GM21390 (cell line): ENCODE data around the gene ATP9B.
A peak's percentile ranks its signal among the peaks of the same experiment; 100 is the strongest.

Source experiments
- ATAC-seq: cut with Tn5 transposase; IDR thresholded peaks from one replicate; pipeline ENCODE4 v1.9.1; 2021; ENCODE audit not compliant: unreplicated experiment

ATP9B gene

GRCh38 chr18:79068937-79069716 is at the start of gene ATP9B:
Gene ATP9B, plus strand, starts transcription at chr18:79069394. Its CDS starts 17 bp downstream, at chr18:79069411.
- peak; percentile 85 for ATAC-seq

DNA sequence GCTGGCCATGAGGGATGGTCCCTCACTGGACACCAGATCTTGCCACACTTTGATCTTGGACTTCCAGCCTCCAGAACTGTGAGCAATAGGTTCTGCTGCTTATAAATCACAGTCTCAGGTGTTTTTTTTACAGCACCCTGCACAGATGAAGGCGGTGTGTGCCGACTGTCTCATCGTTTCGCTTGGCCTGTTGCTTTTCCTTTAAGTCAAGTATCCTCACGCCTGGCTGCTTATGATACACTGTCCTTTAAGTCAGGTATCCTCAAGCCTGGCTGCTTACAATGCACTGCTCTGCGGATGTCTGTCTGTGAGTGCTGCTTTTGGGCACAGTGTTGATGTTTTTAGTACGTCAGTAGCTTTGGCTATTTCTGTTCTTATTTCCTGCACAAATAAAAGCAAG is 49.3 kb upstream of the ATP9B start:
- ATAC-seq: no peak

- ATAC-seq: no peak
Observed at GRCh38 chr18:79022603-79023002, 46.6 kb upstream of the ATP9B start.

DNA sequence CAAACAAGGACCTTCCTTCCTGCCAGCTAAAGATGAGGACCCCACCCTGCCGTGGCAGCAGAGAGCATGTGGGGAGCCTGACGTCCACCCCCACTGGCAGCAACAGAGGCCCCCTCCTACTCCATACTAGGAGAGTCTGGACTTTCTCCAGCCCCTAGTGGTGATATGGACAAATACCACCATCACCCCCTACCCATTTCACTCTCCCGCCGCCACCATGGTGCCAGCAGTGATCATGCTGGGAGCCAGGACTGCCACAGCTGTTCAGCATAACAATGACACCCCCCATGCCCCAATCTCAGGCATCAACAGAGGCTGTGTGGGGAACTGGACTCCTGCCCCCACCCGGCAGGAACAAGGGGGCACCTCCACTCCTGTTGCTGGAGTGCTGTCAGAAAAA is 42.7 kb upstream of the ATP9B start:
- ATAC-seq: no peak

DNA sequence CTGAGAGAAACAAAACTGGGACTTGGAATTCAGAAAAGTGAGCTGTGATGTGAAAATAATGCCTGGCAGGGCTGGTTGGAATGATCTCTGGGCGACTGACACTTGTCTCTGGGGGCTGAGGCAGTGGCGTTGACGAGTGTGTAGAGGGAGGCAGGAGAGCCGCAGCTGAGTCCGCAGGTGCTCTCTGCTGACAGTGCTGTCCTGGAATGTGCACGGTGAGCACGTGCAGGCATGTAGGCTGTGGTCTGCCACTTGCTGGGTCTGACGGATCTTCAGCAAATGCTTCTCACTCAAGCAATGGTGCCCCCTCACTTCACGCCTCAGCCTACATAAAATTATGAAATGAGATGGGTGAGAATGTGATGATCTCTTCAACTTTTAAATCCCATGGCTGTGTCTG is 38.5 kb upstream of the ATP9B start:
- no peak for ATAC-seq

GRCh38 chr18:79042276-79042675 is 26.9 kb upstream of the ATP9B start:
- no peak for ATAC-seq

DNA sequence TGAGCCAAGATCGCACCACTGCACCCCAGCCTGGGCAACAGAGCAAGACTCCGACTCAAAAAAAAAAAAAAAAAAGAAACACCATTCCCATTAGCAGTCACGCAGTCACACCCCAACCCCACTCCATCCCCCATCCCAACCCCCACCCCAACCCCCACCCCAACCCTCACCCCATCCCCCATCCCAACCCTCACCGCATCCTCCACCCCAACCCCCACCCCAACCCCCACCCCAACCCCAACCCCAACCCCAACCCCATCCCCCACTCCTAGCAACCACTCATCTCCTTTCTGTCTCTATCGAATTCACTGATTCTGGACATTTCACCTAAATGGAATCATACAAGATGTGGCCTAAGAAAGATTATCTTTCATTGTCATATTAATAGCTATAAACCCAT is 25.9 kb upstream of the ATP9B start:
- no peak for ATAC-seq

- no peak for ATAC-seq
Observed at GRCh38 chr18:79046522-79046921, 22.7 kb upstream of the ATP9B start.

DNA sequence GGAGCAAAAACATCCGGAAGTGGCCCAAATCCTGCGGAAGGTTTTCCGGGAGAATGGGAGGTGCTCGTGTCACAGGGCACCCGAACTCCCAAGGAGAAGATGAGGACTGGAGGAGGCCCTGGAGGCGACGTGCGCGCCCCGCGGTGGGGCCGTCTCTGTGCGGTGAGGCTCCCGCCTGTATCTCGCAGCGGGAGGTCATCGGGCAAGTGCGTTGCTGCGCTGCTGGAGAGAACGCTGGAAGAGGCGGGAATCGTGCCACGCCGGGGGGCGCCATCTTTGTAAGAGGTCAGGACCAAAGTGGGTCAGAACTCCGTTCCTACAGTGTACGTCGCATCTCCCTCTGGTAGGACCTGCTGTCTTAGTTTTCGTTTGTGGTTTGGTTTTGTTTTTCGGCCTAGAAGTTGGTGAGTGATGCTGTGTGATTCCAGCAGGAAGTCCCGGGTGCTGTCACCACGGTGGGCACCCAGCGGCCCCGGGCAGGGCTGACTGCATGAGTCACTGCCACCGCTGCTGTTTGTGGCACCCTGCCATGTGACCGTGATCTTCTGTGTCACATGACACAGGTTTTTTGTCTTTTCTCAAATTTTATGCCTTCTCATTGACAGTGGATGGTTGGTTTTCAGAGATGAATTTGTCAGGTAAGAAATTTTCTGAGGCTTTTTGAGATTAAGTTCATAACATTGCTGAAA is 21.5 kb upstream of the ATP9B start:
- ATAC-seq: no peak

GRCh38 chr18:79048245-79048632 is 21.0 kb upstream of the ATP9B start:
- no peak for ATAC-seq

- ATAC-seq: no peak
Observed at GRCh38 chr18:79049506-79049905, 19.7 kb upstream of the ATP9B start.

DNA sequence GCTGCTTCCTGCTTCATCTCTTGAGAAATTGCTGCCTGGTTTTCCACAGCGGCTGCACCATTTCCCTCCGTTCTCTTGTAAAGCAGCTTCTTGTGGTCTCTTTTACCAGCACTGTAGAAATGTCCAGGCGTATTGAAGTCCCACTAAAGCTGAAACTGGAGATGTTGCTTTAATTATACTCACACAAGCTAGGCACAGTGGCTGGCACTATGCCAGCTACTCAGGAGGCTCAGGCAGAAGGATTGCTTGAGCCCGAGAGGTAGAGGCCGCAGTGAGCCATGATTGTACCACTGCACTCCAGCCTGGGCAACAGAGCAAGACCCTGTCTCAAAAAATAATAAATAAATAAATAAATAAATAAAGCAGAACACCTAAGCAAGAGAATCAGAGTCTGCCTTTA is 19.2 kb upstream of the ATP9B start:
- ATAC-seq: no peak

GRCh38 chr18:79056827-79057367 is 12.3 kb upstream of the ATP9B start:
- ATAC-seq: no peak

- ATAC-seq: no peak
Observed at GRCh38 chr18:79058007-79058406, 11.2 kb upstream of the ATP9B start.

GRCh38 chr18:79062806-79063205 is 6.4 kb upstream of the ATP9B start:
- no peak for ATAC-seq

GRCh38 chr18:79064228-79064627 is 5.0 kb upstream of the ATP9B start:
- ATAC-seq: no peak

GRCh38 chr18:79065802-79066201 is 3.4 kb upstream of the ATP9B start:
- no peak for ATAC-seq

GRCh38 chr18:79067611-79068010 is 1.6 kb upstream of the ATP9B start:
- ATAC-seq: no peak

- ATAC-seq: peak; percentile 28
Observed at GRCh38 chr18:79068341-79068936, 755 bp upstream of the ATP9B start.

- ATAC-seq: no peak
Observed at GRCh38 chr18:79069717-79070151, 540 bp downstream of the ATP9B start.

GRCh38 chr18:79070486-79070885 is 1.3 kb downstream of the ATP9B start:
- no peak for ATAC-seq

- ATAC-seq: no peak
Observed at GRCh38 chr18:79071037-79071436, 1.8 kb downstream of the ATP9B start.
